Measurements from ENCODE around the gene NDRG3. TPM values are rescaled to one million over a fixed set of nuclear protein-coding genes. Genes with fewer than 3 reads are reported as not detected.

The NDRG3 gene
- polyA plus RNA-seq, 1 experiment, result 39.5 TPM

- no peak for TF ChIP-seq CTCF (IDR thresholded peaks at IDR 0.05; ENCODE audit: low read depth, low read length)
Measured at GRCh38 chr20:36791862-36792261, 46.0 kb upstream of the NDRG3 start.

GRCh38 chr20:36786663-36787062, 40.8 kb upstream of the NDRG3 start:
- no peak for DNase-seq (ENCODE audit: low read depth, low spot score)
- TF ChIP-seq CTCF (IDR thresholded peaks at IDR 0.05; ENCODE audit: low read depth, low read length), result no peak
- ChIA-PET CTCF (interaction anchor here (0.6 to 2.0 kb wide), 3 partner anchors 12 to 22 kb away, joined by 3 to 15 read pairs (median 8); partner anchors contain the start of gene DSN1), POLR2A (no interaction called here)
- Histone ChIP-seq H3K9me3 (ENCODE audit: control insufficient read depth, insufficient read depth, low read length) (no peaks in the 10 kb centered on the region), H3K4me3 (ENCODE audit: low read depth, low read length) (no peak overlapping the region), H3K27me3 (ENCODE audit: control insufficient read depth, insufficient read depth, low read length) (no peaks in the 10 kb centered on the region), H3K27ac (ENCODE audit: low read depth, low read length) (no peak overlapping the region)

More at GRCh38 chr20:36791862-36792261, 46.0 kb upstream of the NDRG3 start:
- no peaks in the 10 kb centered on the region for H3K27me3 ChIP-seq (ENCODE audit: control insufficient read depth, insufficient read depth, low read length)
- no peak overlapping the region for H3K27ac ChIP-seq (ENCODE audit: low read depth, low read length)
- ChIA-PET CTCF (interaction anchor here (0.7 to 1.8 kb wide), 5 partner anchors 17 to 163 kb away, joined by 3 to 10 read pairs (median 4); a partner anchor contains a TSS), POLR2A (no interaction called here)
- DNase-seq (ENCODE audit: low read depth, low spot score), result no peak
- H3K9me3 ChIP-seq (ENCODE audit: control insufficient read depth, insufficient read depth, low read length), result no peaks in the 10 kb centered on the region; the same call in 1 of the 2 replicates
- H3K4me3 ChIP-seq (ENCODE audit: low read depth, low read length), result no peak overlapping the region

GRCh38 chr20:36786246-36786645, 40.4 kb upstream of the NDRG3 start:
- ChIA-PET POLR2A (no interaction called here), CTCF (interaction anchor here (0.6 to 2.0 kb wide), 3 partner anchors 12 to 22 kb away, joined by 3 to 15 read pairs (median 8); partner anchors contain the start of gene DSN1)

GRCh38 chr20:36785308-36785707, 39.4 kb upstream of the NDRG3 start:
- ChIA-PET CTCF (no interaction called here), POLR2A (no interaction called here)
- H3K27ac ChIP-seq (ENCODE audit: low read depth, low read length), result peak overlapping the region; percentile 21
- no peaks in the 10 kb centered on the region for H3K27me3 ChIP-seq (ENCODE audit: control insufficient read depth, insufficient read depth, low read length)
- no peaks in the 10 kb centered on the region for H3K9me3 ChIP-seq (ENCODE audit: control insufficient read depth, insufficient read depth, low read length)
- no peak overlapping the region for H3K4me3 ChIP-seq (ENCODE audit: low read depth, low read length)
- 0 out of 2 replicates have a peak, but pooled peaks have one; percentile 18 for TF ChIP-seq CTCF (IDR thresholded peaks at IDR 0.05; ENCODE audit: low read depth, low read length)
- no peak for DNase-seq (ENCODE audit: low read depth, low spot score)

More at GRCh38 chr20:36786246-36786645, 40.4 kb upstream of the NDRG3 start:
- DNase-seq (ENCODE audit: low read depth, low spot score), result no peak
- no peak overlapping the region for H3K4me3 ChIP-seq (ENCODE audit: low read depth, low read length)
- TF ChIP-seq CTCF (IDR thresholded peaks at IDR 0.05; ENCODE audit: low read depth, low read length), result no peak
- H3K9me3 ChIP-seq (ENCODE audit: control insufficient read depth, insufficient read depth, low read length), result no peaks in the 10 kb centered on the region
- H3K27me3 ChIP-seq (ENCODE audit: control insufficient read depth, insufficient read depth, low read length), result no peaks in the 10 kb centered on the region
- no peak overlapping the region for H3K27ac ChIP-seq (ENCODE audit: low read depth, low read length)

- Histone ChIP-seq H3K4me3 (ENCODE audit: low read depth, low read length) (no peak overlapping the region), H3K27me3 (ENCODE audit: control insufficient read depth, insufficient read depth, low read length) (no peaks in the 10 kb centered on the region), H3K9me3 (ENCODE audit: control insufficient read depth, insufficient read depth, low read length) (no peaks in the 10 kb centered on the region), H3K27ac (ENCODE audit: low read depth, low read length) (peak overlapping the region; percentile 21)
- CTCF ChIA-PET, result interaction anchor here (1.2 kb wide), 1 partner anchor 11 kb away, joined by 4 read pairs; the partner anchor contains the start of gene DSN1
- POLR2A ChIA-PET, result no interaction called here
- DNase-seq (ENCODE audit: low read depth, low spot score), result no peak
- no peak; the same call in 1 of the 2 replicates for TF ChIP-seq CTCF (IDR thresholded peaks at IDR 0.05; ENCODE audit: low read depth, low read length)
Measured at GRCh38 chr20:36784900-36785299, 39.0 kb upstream of the NDRG3 start.
